ENCODE measurements around the gene MYOCD. TPM values are rescaled to one million over a fixed set of nuclear protein-coding genes. Genes with fewer than 3 reads are reported as not detected.

The MYOCD gene
- total and polyA plus RNA-seq, 9 donors = 2.3 to 44.4 (median 9.1) TPM

- no peaks in the 10 kb centered on the region for H3K27me3 ChIP-seq
- TF ChIP-seq POLR2A (IDR thresholded peaks at IDR 0.05) (no peak), EP300 (IDR thresholded peaks at IDR 0.05) (no peak)
- TF ChIP-seq, protein P1, sequence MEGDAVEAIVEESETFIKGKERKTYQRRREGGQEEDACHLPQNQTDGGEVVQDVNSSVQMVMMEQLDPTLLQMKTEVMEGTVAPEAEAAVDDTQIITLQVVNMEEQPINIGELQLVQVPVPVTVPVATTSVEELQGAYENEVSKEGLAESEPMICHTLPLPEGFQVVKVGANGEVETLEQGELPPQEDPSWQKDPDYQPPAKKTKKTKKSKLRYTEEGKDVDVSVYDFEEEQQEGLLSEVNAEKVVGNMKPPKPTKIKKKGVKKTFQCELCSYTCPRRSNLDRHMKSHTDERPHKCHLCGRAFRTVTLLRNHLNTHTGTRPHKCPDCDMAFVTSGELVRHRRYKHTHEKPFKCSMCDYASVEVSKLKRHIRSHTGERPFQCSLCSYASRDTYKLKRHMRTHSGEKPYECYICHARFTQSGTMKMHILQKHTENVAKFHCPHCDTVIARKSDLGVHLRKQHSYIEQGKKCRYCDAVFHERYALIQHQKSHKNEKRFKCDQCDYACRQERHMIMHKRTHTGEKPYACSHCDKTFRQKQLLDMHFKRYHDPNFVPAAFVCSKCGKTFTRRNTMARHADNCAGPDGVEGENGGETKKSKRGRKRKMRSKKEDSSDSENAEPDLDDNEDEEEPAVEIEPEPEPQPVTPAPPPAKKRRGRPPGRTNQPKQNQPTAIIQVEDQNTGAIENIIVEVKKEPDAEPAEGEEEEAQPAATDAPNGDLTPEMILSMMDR (IDR thresholded peaks at IDR 0.05) = no peak
- no peaks in the 10 kb centered on the region for H3K9me3 ChIP-seq
- no peaks in the 10 kb centered on the region for H3K4me1 ChIP-seq (ENCODE audit: insufficient read depth)
- no peak for DNase-seq
- WGBS, 3 donors = 85 to 94% (median 94%) methylated on average over 1 of the region's 1 CpG
- no peak overlapping the region for H3K27ac ChIP-seq
- H3K36me3 ChIP-seq = no peaks in the 10 kb centered on the region
- intact Hi-C loops (cut with DNase I) = no loop called here
- no peak overlapping the region for H3K4me3 ChIP-seq
Measured at GRCh38 chr17:12721581-12721980, 55.9 kb downstream of the MYOCD start.

DNA sequence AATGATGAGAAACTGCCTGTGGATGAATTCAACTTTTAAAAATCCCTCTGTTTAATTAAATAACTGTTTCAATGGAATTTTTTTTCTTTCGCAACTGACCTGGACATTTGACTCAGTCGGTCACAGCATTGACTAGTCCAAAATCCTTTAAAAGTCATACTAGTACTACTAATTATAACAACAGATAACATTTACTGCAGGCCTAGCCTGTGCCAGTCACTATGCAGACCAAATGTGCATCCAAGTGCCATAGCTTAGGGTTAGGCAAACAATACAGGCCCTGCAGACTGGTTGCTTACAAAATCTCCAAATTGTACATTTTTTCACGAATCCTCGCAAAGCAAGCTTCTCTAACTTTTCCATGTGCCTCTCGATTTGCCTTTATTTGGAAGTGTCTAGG is 56.6 kb downstream of the MYOCD start:
- no peak for TF ChIP-seq EP300 (IDR thresholded peaks at IDR 0.05)
- no peak for TF ChIP-seq POLR2A (IDR thresholded peaks at IDR 0.05)
- TF ChIP-seq, protein P1 (IDR thresholded peaks at IDR 0.05) = no peak
- H3K36me3 ChIP-seq = no peaks in the 10 kb centered on the region
- H3K27ac ChIP-seq = no peak overlapping the region
- intact Hi-C loops (cut with DNase I) = no loop called here
- H3K9me3 ChIP-seq = no peaks in the 10 kb centered on the region
- WGBS, 3 donors = 83 to 95% (median 94%) methylated on average over 5 of the region's 5 CpGs
- no peak overlapping the region for H3K4me3 ChIP-seq
- H3K4me1 ChIP-seq (ENCODE audit: insufficient read depth) = peaks cover 5% of the 10 kb centered on the region
- no peaks in the 10 kb centered on the region for H3K27me3 ChIP-seq
- DNase-seq = no peak

GRCh38 chr17:12726131-12726530 is 60.4 kb downstream of the MYOCD start:
- intact Hi-C loops (cut with DNase I) = no loop called here

DNA sequence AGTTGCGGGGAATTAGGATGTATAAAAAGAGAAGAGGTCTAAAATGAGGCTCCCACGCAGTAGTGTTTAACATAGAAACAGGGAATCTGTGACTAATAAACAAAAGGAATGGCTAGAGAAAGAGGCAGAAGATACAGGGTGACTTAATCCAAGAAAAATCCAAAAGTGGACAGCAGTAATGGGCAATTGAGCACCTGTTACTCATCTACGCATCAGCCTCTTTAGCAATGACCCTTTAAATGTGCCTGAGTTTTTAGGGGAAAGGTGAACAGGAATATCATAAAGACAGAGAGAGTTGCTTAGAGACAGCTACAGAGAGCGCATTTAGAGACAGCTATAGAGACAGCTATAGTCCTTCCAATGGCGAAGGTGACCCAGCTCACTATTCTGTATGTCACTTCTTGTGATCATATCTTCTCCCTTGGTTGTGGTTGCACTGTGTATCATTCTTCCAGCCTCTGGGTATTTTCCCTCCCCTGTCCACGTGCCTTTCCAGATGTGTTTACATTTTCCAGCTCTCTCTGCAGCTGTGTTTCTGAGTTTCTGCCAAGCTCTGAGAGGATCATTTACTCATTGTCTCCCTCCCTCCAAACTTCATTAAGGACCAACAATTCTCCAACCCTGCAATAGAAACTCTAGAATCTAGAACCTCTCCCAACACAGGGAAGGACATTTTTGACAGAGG is 61.5 kb downstream of the MYOCD start:
- Histone ChIP-seq H3K4me3 (no peak overlapping the region), H3K4me1 (ENCODE audit: insufficient read depth) (peaks cover 12% of the 10 kb centered on the region), H3K27ac (no peak overlapping the region), H3K36me3 (no peaks in the 10 kb centered on the region), H3K27me3 (no peaks in the 10 kb centered on the region), H3K9me3 (no peaks in the 10 kb centered on the region)
- peak in 2 of 5 donors; percentile 23 to 29 for DNase-seq
- intact Hi-C loops (cut with DNase I) = no loop called here
- 22 to 39% (median 31%) methylated on average over 6 of the region's 6 CpGs for WGBS, 3 donors
- TF ChIP-seq, protein P1 (IDR thresholded peaks at IDR 0.05) = no peak
- TF ChIP-seq EP300 (IDR thresholded peaks at IDR 0.05) = no peak
- TF ChIP-seq POLR2A (IDR thresholded peaks at IDR 0.05) = no peak

More at GRCh38 chr17:12726131-12726530, 60.4 kb downstream of the MYOCD start:
- Histone ChIP-seq H3K36me3 (no peaks in the 10 kb centered on the region), H3K27me3 (no peaks in the 10 kb centered on the region), H3K4me3 (no peak overlapping the region), H3K9me3 (no peaks in the 10 kb centered on the region), H3K27ac (no peak overlapping the region), H3K4me1 (ENCODE audit: insufficient read depth) (peaks cover 12% of the 10 kb centered on the region)
- TF ChIP-seq, protein P1 (IDR thresholded peaks at IDR 0.05) = no peak
- TF ChIP-seq EP300 (IDR thresholded peaks at IDR 0.05) (no peak), POLR2A (IDR thresholded peaks at IDR 0.05) (no peak)
- WGBS, 3 donors = 88 to 97% (median 93%) methylated on average over 2 of the region's 2 CpGs
- no peak for DNase-seq

Measured in ovary (tissue), 9 donors.